ENCODE measurements around the gene SUSD6. TPM values are rescaled to one million over a fixed set of nuclear protein-coding genes. Genes with fewer than 3 reads are reported as not detected.
A peak's percentile ranks its signal among the peaks of the same experiment; 100 is the strongest.

The SUSD6 gene
- total RNA-seq, 1 donor from 2014 or later, result 67.1 TPM

DNA sequence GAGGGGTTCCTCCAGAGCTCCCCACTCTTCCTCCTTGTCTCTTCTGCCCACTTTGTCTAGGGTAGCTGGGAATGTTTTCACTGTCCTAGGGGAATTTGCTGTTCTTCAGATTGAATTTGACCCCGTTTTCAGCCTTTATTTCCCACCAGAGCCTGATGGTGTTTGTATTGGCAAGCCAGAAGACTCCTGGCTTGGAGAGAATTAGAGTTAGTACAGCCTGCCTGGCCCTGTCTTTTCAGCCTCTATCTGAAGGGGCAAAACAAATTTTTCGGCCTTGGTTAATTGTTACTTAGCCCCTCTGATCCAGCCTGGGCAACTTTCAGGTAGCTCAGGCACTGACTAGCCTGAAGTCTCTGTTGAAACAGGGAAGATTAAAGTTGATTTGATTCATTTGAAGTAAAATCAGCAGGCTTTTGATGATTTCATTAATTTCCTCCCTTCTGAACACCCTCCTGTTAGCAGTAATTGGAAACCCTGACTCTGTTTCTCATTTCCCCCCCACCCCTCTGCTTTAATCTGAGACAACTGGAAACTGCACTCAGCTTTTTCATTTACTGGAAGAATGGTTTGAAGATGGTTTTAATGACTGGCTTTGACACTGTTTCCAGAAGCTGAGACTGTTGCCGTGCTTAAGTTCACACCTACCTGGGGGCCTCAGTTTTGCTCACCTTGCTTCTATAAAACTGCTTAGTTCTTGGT is 63.3 kb downstream of the SUSD6 start:
- H3K36me3 Mint-ChIP-seq (ENCODE audit: low read depth), result peaks cover 39% of the 10 kb centered on the region
- peak overlapping the region; percentile 86 for H3K27ac Mint-ChIP-seq
- no peak overlapping the region for H3K4me3 Mint-ChIP-seq
- no peaks in the 10 kb centered on the region for H3K27me3 Mint-ChIP-seq
- ChIA-PET CTCF (interaction anchor here (0.9 to 1.2 kb wide), 2 partner anchors 25 to 52 kb away, joined by 3 to 4 read pairs; no protein-coding TSS in a partner anchor), POLR2A (interaction anchor here (0.5 to 2.8 kb wide), 7 partner anchors 10 to 63 kb away, joined by 3 to 25 read pairs (median 4); partner anchors contain the start of gene SUSD6)
- peaks cover 74% of the 10 kb centered on the region for H3K4me1 Mint-ChIP-seq
- no peaks in the 10 kb centered on the region for H3K9me3 Mint-ChIP-seq
- intact Hi-C loops (cut with micrococcal nuclease), result loop anchor here (5.0 kb wide), 1 partner anchor 33 kb away; no protein-coding TSS in a partner anchor
- ATAC-seq (ENCODE audit: low read depth), result no peak
- TF ChIP-seq CTCF (IDR thresholded peaks at IDR 0.05), result no peak
- DNase-seq, result no peak

GRCh38 chr14:69675245-69675583 is 63.8 kb downstream of the SUSD6 start:
- peak overlapping the region; percentile 86 for H3K27ac Mint-ChIP-seq
- peaks cover 73% of the 10 kb centered on the region for H3K4me1 Mint-ChIP-seq
- intact Hi-C loops (cut with micrococcal nuclease), result no loop called here
- DNase-seq, result no peak
- no peak for ATAC-seq (ENCODE audit: low read depth)
- CTCF ChIA-PET, result interaction anchor here (1.2 kb wide), 1 partner anchor 52 kb away, joined by 4 read pairs; no protein-coding TSS in a partner anchor
- no peaks in the 10 kb centered on the region for H3K27me3 Mint-ChIP-seq
- no peaks in the 10 kb centered on the region for H3K9me3 Mint-ChIP-seq
- H3K4me3 Mint-ChIP-seq, result no peak overlapping the region
- TF ChIP-seq CTCF (IDR thresholded peaks at IDR 0.05), result no peak
- POLR2A ChIA-PET, result interaction anchor here (1.0 to 1.1 kb wide), 2 partner anchors 13 to 64 kb away, joined by 3 to 6 read pairs; partner anchors contain the start of gene SUSD6
- peaks cover 34% of the 10 kb centered on the region for H3K36me3 Mint-ChIP-seq (ENCODE audit: low read depth)

- intact Hi-C loops (cut with micrococcal nuclease), result no loop called here
Observed at GRCh38 chr14:69675877-69676416, 64.6 kb downstream of the SUSD6 start.

GRCh38 chr14:69676723-69677122 is 65.3 kb downstream of the SUSD6 start:
- Mint-ChIP-seq H3K27me3 (no peaks in the 10 kb centered on the region), H3K27ac (peak overlapping the region; percentile 72), H3K4me3 (no peak overlapping the region), H3K9me3 (no peaks in the 10 kb centered on the region), H3K36me3 (ENCODE audit: low read depth) (peaks cover 32% of the 10 kb centered on the region), H3K4me1 (peaks cover 73% of the 10 kb centered on the region)
- intact Hi-C loops (cut with micrococcal nuclease), result no loop called here
- ChIA-PET CTCF (no interaction called here), POLR2A (interaction anchor here (0.7 kb wide), 1 partner anchor 36 kb away, joined by 3 read pairs; no protein-coding TSS in a partner anchor)
- no peak for TF ChIP-seq CTCF (IDR thresholded peaks at IDR 0.05)
- DNase-seq, result no peak
- ATAC-seq (ENCODE audit: low read depth), result no peak

More at GRCh38 chr14:69675877-69676416, 64.6 kb downstream of the SUSD6 start:
- no peaks in the 10 kb centered on the region for H3K27me3 Mint-ChIP-seq
- H3K4me1 Mint-ChIP-seq, result peaks cover 73% of the 10 kb centered on the region
- peaks cover 32% of the 10 kb centered on the region for H3K36me3 Mint-ChIP-seq (ENCODE audit: low read depth)
- peak overlapping the region; percentile 72 for H3K27ac Mint-ChIP-seq
- no peak for DNase-seq
- CTCF ChIA-PET, result no interaction called here
- H3K9me3 Mint-ChIP-seq, result no peaks in the 10 kb centered on the region
- POLR2A ChIA-PET, result interaction anchor here (0.7 kb wide), 1 partner anchor 36 kb away, joined by 3 read pairs; no protein-coding TSS in a partner anchor
- H3K4me3 Mint-ChIP-seq, result no peak overlapping the region
- peak; percentile 50 for ATAC-seq (ENCODE audit: low read depth)
- no peak for TF ChIP-seq CTCF (IDR thresholded peaks at IDR 0.05)

GRCh38 chr14:69680297-69680696 is 68.9 kb downstream of the SUSD6 start:
- Mint-ChIP-seq H3K27me3 (no peaks in the 10 kb centered on the region), H3K9me3 (no peaks in the 10 kb centered on the region), H3K36me3 (ENCODE audit: low read depth) (peaks cover 23% of the 10 kb centered on the region), H3K4me1 (peaks cover 73% of the 10 kb centered on the region), H3K27ac (no peak overlapping the region), H3K4me3 (no peak overlapping the region)
- no peak for TF ChIP-seq CTCF (IDR thresholded peaks at IDR 0.05)
- intact Hi-C loops (cut with micrococcal nuclease), result no loop called here
- no peak for DNase-seq
- ATAC-seq (ENCODE audit: low read depth), result no peak
- POLR2A ChIA-PET, result interaction anchor here (0.6 kb wide), 1 partner anchor 11 kb away, joined by 6 read pairs; no protein-coding TSS in a partner anchor
- CTCF ChIA-PET, result no interaction called here
